Putamen (tissue), 1 donor: ENCODE measurements around the gene DIPK1C.

Experiments used
- DNase-seq: peaks from one replicate; pipeline ENCODE4 v3.0.0-alpha.2; 2016; ENCODE audit warnings: low spot score

The DIPK1C gene

GRCh38 chr18:74453016-74453566, 4.0 kb downstream of the DIPK1C start:
- no peak for DNase-seq

- no peak for DNase-seq
These were observed 6.0 kb downstream of the DIPK1C start for GRCh38 chr18:74451148-74451547.

- peak; percentile 85 for DNase-seq
These were observed 6.5 kb downstream of the DIPK1C start for GRCh38 chr18:74450626-74451025.

GRCh38 chr18:74447404-74448152, 9.5 kb downstream of the DIPK1C start:
- no peak for DNase-seq

GRCh38 chr18:74446631-74447403, 10.3 kb downstream of the DIPK1C start:
- no peak for DNase-seq

GRCh38 chr18:74446178-74446577, 10.9 kb downstream of the DIPK1C start:
- no peak for DNase-seq

GRCh38 chr18:74445585-74445984, 11.5 kb downstream of the DIPK1C start:
- DNase-seq, result no peak

GRCh38 chr18:74444104-74444503, 13.0 kb downstream of the DIPK1C start:
- DNase-seq, result no peak

GRCh38 chr18:74440808-74441427, 16.2 kb downstream of the DIPK1C start:
- DNase-seq, result no peak

GRCh38 chr18:74438091-74438490, 19.0 kb downstream of the DIPK1C start:
- no peak for DNase-seq

- no peak for DNase-seq
These were observed 20.8 kb downstream of the DIPK1C start for GRCh38 chr18:74436158-74436769.

- DNase-seq, result no peak
These were observed 21.4 kb downstream of the DIPK1C start for GRCh38 chr18:74435740-74436139.

- no peak for DNase-seq
These were observed 22.6 kb downstream of the DIPK1C start for GRCh38 chr18:74434466-74434865.

GRCh38 chr18:74430806-74431571, 26.1 kb downstream of the DIPK1C start:
- no peak for DNase-seq

- DNase-seq, result no peak
These were observed 26.9 kb downstream of the DIPK1C start for GRCh38 chr18:74430231-74430630.

GRCh38 chr18:74429096-74429495, 28.0 kb downstream of the DIPK1C start:
- DNase-seq, result no peak

- DNase-seq, result no peak
These were observed 29.5 kb downstream of the DIPK1C start for GRCh38 chr18:74427442-74428112.

GRCh38 chr18:74425876-74426275, 31.2 kb downstream of the DIPK1C start:
- DNase-seq, result no peak

- no peak for DNase-seq
These were observed 31.9 kb downstream of the DIPK1C start for GRCh38 chr18:74425161-74425560.

GRCh38 chr18:74422541-74422940, 34.6 kb downstream of the DIPK1C start:
- no peak for DNase-seq

- DNase-seq, result no peak
These were observed 36.2 kb downstream of the DIPK1C start for GRCh38 chr18:74420926-74421325.
